ENCODE data around the gene ATP13A4. TPM values are rescaled to one million over a fixed set of nuclear protein-coding genes. Genes with fewer than 3 reads are reported as not detected.

Gene ATP13A4
- polyA plus RNA-seq, 1 donor from 2014 or later, result 6.2 TPM

DNA sequence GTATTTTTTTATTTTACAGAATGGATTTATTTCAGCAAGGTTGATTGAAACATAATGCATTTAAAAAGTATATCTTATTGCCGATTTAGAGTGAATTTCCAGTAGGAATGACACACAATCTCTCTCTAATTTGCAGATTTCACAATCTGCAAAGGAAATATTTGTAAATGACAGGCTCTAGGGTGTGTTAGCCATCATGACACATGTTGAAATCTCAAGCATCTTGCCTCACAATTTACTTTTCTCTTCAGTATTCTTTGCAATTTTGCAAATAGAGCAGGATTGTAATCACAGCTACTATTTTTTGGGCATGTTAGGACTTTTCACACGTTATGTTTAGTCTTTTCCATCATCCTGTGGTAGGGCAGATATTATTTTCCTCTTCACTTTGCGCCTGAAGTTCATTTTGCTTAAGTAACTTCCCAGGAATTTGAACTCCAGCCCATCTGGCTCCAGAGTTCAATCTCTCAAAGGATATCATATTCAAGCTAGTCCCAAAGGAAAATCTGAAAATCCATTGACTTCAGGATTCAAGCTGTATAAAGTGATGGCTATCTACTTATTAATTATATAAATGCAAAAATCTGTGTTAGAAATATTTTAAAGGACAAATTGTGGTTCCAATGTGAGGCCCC lies 55.4 kb downstream of the ATP13A4 start:
- no peaks in the 10 kb centered on the region for H4K20me1 ChIP-seq (ENCODE audit: insufficient read depth)
- TF ChIP-seq SMC3 (conservative IDR thresholded peaks at IDR 0.05; ENCODE audit: poor library complexity) (no peak), EZH2 (IDR thresholded peaks at IDR 0.05; ENCODE audit: borderline replicate concordance, insufficient read depth, low read length, poor library complexity, severe bottlenecking) (no peak)
- no peaks in the 10 kb centered on the region for H3F3A ChIP-seq (ENCODE audit: insufficient read depth, low read length, poor library complexity, severe bottlenecking)

DNA sequence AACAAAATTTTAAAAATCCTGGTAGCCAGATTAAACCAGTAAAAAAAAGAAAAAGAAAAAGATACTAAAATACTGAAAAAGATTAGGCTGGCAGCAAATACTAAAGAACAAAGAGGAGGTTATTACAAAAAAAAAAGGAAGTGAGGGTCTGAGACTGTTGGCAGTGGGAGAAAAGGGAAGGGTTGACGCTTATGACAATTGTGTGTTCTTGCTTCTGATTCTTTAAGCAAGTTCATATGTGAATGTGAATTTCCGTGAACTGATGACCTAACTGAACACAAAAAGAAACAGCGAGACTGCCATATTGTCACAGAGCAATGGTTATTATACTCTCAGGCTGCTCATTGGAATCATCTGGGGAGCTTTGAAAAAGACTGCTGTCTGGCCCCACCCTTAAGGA lies 56.5 kb downstream of the ATP13A4 start:
- no peaks in the 10 kb centered on the region for H3K36me3 ChIP-seq (ENCODE audit: insufficient read depth, low read length)
- H3K9me2 ChIP-seq (ENCODE audit: insufficient read depth, low read length), result no peaks in the 10 kb centered on the region
- no peak overlapping the region for H3K27ac ChIP-seq (ENCODE audit: low read length)
- no peaks in the 10 kb centered on the region for H3K9me3 ChIP-seq (ENCODE audit: low read length)
- no peak overlapping the region for H3K4me3 ChIP-seq (ENCODE audit: low read length)
- no peak overlapping the region for H3K4me2 ChIP-seq (ENCODE audit: low read length)
- no peak overlapping the region for H3K9ac ChIP-seq (ENCODE audit: low read length)
- H3K79me2 ChIP-seq (replicated peaks; ENCODE audit: insufficient read depth, low read length), result no peaks in the 10 kb centered on the region
- H4K20me1 ChIP-seq (ENCODE audit: insufficient read depth), result no peaks in the 10 kb centered on the region
- no peaks in the 10 kb centered on the region for H3K27me3 ChIP-seq (ENCODE audit: insufficient read depth, low read depth, low read length)
- H2AFZ ChIP-seq (ENCODE audit: low read depth, low read length), result no peak overlapping the region
- no peaks in the 10 kb centered on the region for H3F3A ChIP-seq (ENCODE audit: insufficient read depth, low read length, poor library complexity, severe bottlenecking)
- TF ChIP-seq RAD21 (conservative IDR thresholded peaks at IDR 0.05), result no peak
- TF ChIP-seq, protein P1, sequence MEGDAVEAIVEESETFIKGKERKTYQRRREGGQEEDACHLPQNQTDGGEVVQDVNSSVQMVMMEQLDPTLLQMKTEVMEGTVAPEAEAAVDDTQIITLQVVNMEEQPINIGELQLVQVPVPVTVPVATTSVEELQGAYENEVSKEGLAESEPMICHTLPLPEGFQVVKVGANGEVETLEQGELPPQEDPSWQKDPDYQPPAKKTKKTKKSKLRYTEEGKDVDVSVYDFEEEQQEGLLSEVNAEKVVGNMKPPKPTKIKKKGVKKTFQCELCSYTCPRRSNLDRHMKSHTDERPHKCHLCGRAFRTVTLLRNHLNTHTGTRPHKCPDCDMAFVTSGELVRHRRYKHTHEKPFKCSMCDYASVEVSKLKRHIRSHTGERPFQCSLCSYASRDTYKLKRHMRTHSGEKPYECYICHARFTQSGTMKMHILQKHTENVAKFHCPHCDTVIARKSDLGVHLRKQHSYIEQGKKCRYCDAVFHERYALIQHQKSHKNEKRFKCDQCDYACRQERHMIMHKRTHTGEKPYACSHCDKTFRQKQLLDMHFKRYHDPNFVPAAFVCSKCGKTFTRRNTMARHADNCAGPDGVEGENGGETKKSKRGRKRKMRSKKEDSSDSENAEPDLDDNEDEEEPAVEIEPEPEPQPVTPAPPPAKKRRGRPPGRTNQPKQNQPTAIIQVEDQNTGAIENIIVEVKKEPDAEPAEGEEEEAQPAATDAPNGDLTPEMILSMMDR (IDR thresholded peaks at IDR 0.05; ENCODE audit: poor library complexity, severe bottlenecking), result no peak
- TF ChIP-seq MXI1 (conservative IDR thresholded peaks at IDR 0.05; ENCODE audit: poor library complexity, severe bottlenecking), result no peak
- TF ChIP-seq EP300 (conservative IDR thresholded peaks at IDR 0.05; ENCODE audit: poor library complexity, severe bottlenecking), result no peak
- TF ChIP-seq, protein P2, sequence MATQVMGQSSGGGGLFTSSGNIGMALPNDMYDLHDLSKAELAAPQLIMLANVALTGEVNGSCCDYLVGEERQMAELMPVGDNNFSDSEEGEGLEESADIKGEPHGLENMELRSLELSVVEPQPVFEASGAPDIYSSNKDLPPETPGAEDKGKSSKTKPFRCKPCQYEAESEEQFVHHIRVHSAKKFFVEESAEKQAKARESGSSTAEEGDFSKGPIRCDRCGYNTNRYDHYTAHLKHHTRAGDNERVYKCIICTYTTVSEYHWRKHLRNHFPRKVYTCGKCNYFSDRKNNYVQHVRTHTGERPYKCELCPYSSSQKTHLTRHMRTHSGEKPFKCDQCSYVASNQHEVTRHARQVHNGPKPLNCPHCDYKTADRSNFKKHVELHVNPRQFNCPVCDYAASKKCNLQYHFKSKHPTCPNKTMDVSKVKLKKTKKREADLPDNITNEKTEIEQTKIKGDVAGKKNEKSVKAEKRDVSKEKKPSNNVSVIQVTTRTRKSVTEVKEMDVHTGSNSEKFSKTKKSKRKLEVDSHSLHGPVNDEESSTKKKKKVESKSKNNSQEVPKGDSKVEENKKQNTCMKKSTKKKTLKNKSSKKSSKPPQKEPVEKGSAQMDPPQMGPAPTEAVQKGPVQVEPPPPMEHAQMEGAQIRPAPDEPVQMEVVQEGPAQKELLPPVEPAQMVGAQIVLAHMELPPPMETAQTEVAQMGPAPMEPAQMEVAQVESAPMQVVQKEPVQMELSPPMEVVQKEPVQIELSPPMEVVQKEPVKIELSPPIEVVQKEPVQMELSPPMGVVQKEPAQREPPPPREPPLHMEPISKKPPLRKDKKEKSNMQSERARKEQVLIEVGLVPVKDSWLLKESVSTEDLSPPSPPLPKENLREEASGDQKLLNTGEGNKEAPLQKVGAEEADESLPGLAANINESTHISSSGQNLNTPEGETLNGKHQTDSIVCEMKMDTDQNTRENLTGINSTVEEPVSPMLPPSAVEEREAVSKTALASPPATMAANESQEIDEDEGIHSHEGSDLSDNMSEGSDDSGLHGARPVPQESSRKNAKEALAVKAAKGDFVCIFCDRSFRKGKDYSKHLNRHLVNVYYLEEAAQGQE (IDR thresholded peaks at IDR 0.05; ENCODE audit: borderline replicate concordance), result no peak
- no peak for TF ChIP-seq TAF1 (IDR thresholded peaks at IDR 0.05; ENCODE audit: low read depth)
- TF ChIP-seq POLR2AphosphoS5 (IDR thresholded peaks at IDR 0.05), result no peak
- no peak for TF ChIP-seq EZH2 (IDR thresholded peaks at IDR 0.05; ENCODE audit: borderline replicate concordance, insufficient read depth, low read length, poor library complexity, severe bottlenecking)
- no peak for TF ChIP-seq SMC3 (conservative IDR thresholded peaks at IDR 0.05; ENCODE audit: poor library complexity)

More for the DNA sequence above, 55.4 kb downstream of the ATP13A4 start:
- Histone ChIP-seq H3K4me2 (ENCODE audit: low read length) (no peak overlapping the region), H3K9ac (ENCODE audit: low read length) (no peak overlapping the region), H3K27me3 (ENCODE audit: insufficient read depth, low read depth, low read length) (no peaks in the 10 kb centered on the region), H2AFZ (ENCODE audit: low read depth, low read length) (no peak overlapping the region), H3K36me3 (ENCODE audit: insufficient read depth, low read length) (no peaks in the 10 kb centered on the region), H3K9me3 (ENCODE audit: low read length) (no peaks in the 10 kb centered on the region), H3K27ac (ENCODE audit: low read length) (no peak overlapping the region), H3K4me3 (ENCODE audit: low read length) (no peak overlapping the region), H3K9me2 (ENCODE audit: insufficient read depth, low read length) (no peaks in the 10 kb centered on the region), H3K79me2 (replicated peaks; ENCODE audit: insufficient read depth, low read length) (no peaks in the 10 kb centered on the region)
